Neural crest cell (in vitro differentiated cells): ENCODE results near the gene HEG1. TPM values are rescaled to one million over a fixed set of nuclear protein-coding genes. Genes with fewer than 3 reads are reported as not detected.

Experiments used
- DNase-seq: peaks from one replicate; pipeline ENCODE4 v3.0.0; 2021; ENCODE audit warnings: low read depth, mixed read lengths, low spot score
- H3K27ac Mint-ChIP-seq: one replicate; pipeline ENCODE4 v1.8.0; 2021; ENCODE audit warnings: mild to moderate bottlenecking, mixed read lengths; ENCODE audit not compliant: unreplicated experiment
- H3K27me3 Mint-ChIP-seq: 2 replicates; pipeline ENCODE4 v1.8.0; 2021; ENCODE audit warnings: low read depth, mild to moderate bottlenecking, mixed read lengths
- H3K36me3 Mint-ChIP-seq: 2 replicates; pipeline ENCODE4 v1.8.0; 2021; ENCODE audit warnings: low read depth, mild to moderate bottlenecking, mixed read lengths
- H3K4me1 Mint-ChIP-seq: 2 replicates; pipeline ENCODE4 v1.8.0; 2021; ENCODE audit warnings: mixed read lengths
- H3K4me3 Mint-ChIP-seq: one replicate; pipeline ENCODE4 v1.8.0; 2021; ENCODE audit warnings: mild to moderate bottlenecking, mixed read lengths
- H3K9me3 Mint-ChIP-seq: 2 replicates; pipeline ENCODE4 v1.8.0; 2021; ENCODE audit warnings: mixed read lengths
- CTCF ChIP-seq: fragments of 200-600 bp; sonication (generic); conservative IDR thresholded peaks from 2 replicates; pipeline ENCODE4 v1.5.0; 2021; ENCODE audit warnings: antibody characterized with exemption, mild to moderate bottlenecking
- total RNA-seq: library from RNA; stranded (reverse); gene quantifications from 2 replicates; pipeline ENCODE4 v1.2.1, GENCODE V29; 2021

HEG1 gene
- total RNA-seq, 1 donor from 2014 or later, result 32.0 TPM

- DNase-seq, result no peak
- no peaks in the 10 kb centered on the region for H3K4me1 Mint-ChIP-seq
- peaks cover 37% of the 10 kb centered on the region for H3K36me3 Mint-ChIP-seq
- no peak overlapping the region for H3K4me3 Mint-ChIP-seq
- H3K27ac Mint-ChIP-seq, result no peak overlapping the region
- no peak for TF ChIP-seq CTCF
- no peaks in the 10 kb centered on the region for H3K27me3 Mint-ChIP-seq
- H3K9me3 Mint-ChIP-seq, result no peaks in the 10 kb centered on the region
Measured at GRCh38 chr3:125023833-125024555, 31.8 kb downstream of the HEG1 start.

GRCh38 chr3:125022206-125022605 lies 33.6 kb downstream of the HEG1 start:
- Mint-ChIP-seq H3K36me3 (peaks cover 36% of the 10 kb centered on the region), H3K4me1 (no peaks in the 10 kb centered on the region), H3K9me3 (no peaks in the 10 kb centered on the region), H3K27me3 (no peaks in the 10 kb centered on the region), H3K4me3 (no peak overlapping the region), H3K27ac (no peak overlapping the region)
- no peak for DNase-seq
- no peak for TF ChIP-seq CTCF

DNA sequence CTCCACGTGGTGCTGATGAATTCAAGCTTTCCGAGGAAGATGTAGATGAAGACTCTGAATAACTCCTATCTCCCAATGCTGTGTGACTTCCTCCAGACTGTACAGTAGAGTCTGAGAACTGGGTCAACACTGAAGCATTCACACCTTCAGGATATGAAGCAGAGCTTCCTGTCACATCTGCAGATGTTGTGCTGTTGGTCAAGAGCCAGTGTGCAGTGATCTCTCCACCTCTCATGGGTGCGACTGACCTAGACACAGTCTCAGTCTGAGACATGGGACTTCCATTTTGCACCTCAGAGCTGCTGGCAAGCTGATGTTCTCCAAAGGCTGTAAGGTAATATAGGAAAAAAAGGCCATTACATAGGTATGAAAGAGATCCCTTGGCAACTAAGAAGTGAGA lies 36.5 kb downstream of the HEG1 start:
- peaks cover 29% of the 10 kb centered on the region for H3K36me3 Mint-ChIP-seq
- H3K4me3 Mint-ChIP-seq, result no peak overlapping the region
- H3K27me3 Mint-ChIP-seq, result peaks cover 4% of the 10 kb centered on the region
- DNase-seq, result no peak
- H3K9me3 Mint-ChIP-seq, result no peaks in the 10 kb centered on the region
- no peak overlapping the region for H3K27ac Mint-ChIP-seq
- no peaks in the 10 kb centered on the region for H3K4me1 Mint-ChIP-seq
- no peak for TF ChIP-seq CTCF

DNA sequence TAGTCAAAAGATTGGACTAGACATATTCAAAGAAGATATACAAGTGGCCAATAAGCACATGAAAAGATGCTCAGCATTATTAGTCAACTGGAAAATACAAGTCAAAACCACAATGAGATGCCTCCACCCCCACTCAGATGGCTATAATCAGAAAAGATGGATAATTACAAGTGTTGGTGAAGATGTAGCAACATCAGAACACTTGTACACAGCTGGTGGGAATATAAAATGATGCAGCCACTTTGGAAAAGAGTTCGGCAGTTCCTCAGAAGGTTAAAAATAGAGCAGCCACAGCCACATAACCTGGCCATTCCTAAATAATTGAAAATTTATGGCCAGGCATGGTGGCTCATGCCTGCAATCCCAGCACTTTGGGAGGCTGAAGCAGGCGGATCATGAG lies 38.4 kb downstream of the HEG1 start:
- H3K4me3 Mint-ChIP-seq, result no peak overlapping the region
- H3K36me3 Mint-ChIP-seq, result peaks cover 44% of the 10 kb centered on the region
- H3K9me3 Mint-ChIP-seq, result no peaks in the 10 kb centered on the region
- peaks cover 9% of the 10 kb centered on the region for H3K27me3 Mint-ChIP-seq
- H3K4me1 Mint-ChIP-seq, result peaks cover 11% of the 10 kb centered on the region
- TF ChIP-seq CTCF, result no peak
- no peak for DNase-seq
- H3K27ac Mint-ChIP-seq, result no peak overlapping the region

DNA sequence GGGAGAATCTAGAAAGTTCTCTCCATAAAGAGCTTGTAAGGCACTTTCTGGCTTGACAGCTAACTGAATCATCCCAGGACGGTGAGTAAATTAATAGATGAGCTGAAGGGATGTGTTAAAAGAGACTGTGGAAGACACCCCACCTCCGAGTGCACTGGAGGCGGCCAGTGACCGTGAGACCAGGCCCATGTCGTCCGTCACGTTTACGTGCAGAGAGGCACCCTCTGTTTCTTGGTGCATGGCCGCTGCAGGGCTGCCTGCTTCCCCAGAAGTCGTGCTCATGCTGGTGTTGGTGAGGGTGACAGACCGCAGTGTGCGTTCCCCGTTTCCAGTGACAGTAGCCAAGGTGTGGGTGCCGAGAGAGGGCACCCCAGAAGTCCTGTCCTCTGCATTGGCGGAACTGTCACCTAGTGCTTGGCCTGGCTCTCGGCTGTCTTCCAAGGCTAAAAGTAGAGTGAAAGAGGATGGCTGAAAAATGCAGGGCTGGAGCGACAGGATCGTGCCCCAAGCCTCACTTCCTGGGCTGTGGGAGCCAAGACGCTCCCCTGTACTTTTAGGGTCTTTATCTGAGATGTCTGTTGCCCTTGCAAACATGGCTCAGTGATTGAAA lies 41.1 kb downstream of the HEG1 start:
- no peak for DNase-seq
- Mint-ChIP-seq H3K36me3 (peaks cover 50% of the 10 kb centered on the region), H3K27me3 (peaks cover 24% of the 10 kb centered on the region), H3K27ac (peak overlapping the region; percentile 7), H3K4me3 (no peak overlapping the region), H3K9me3 (no peaks in the 10 kb centered on the region), H3K4me1 (peaks cover 18% of the 10 kb centered on the region)
- TF ChIP-seq CTCF, result no peak
